ENCODE measurements around the gene ABHD16A.

- TF ChIP-seq REST (IDR thresholded peaks at IDR 0.05; ENCODE audit: insufficient read depth in 1 of 2, low read depth in 2 of 2, low read length in 1 of 2), result no peak
- no peak for TF ChIP-seq CTCF (IDR thresholded peaks at IDR 0.05)
- no peak for TF ChIP-seq POLR2AphosphoS5 (IDR thresholded peaks at IDR 0.05; ENCODE audit: low read depth, low read length)
- no peak for TF ChIP-seq SIN3A (IDR thresholded peaks at IDR 0.05; ENCODE audit: borderline replicate concordance, insufficient read depth, low read depth, low read length)
- TF ChIP-seq TCF7L2 (IDR thresholded peaks at IDR 0.05; ENCODE audit: low read depth, low read length), result no peak
Observed at GRCh38 chr6:31697555-31697954, 5.6 kb downstream of the ABHD16A start.

All from Panc1 (cell line).